K562 (cell line): ENCODE data around the gene FAM89B.

Source experiments
- GTF2F1 ChIP-seq: IDR thresholded peaks from 2 replicates; pipeline ENCODE4 v1.6.1; 2011; ENCODE audit warnings: low read depth, low read length, improper control_type of control experiment
- HDGF ChIP-seq: fragments of 450-650 bp; IDR thresholded peaks from 2 replicates; pipeline ENCODE4 v1.6.1; 2016
- MEF2D ChIP-seq: conservative IDR thresholded peaks from 2 replicates; pipeline ENCODE4 v1.6.1; 2016; ENCODE audit warnings: low read depth, missing genetic modification characterization, missing compliant biosample characterization
- TARDBP ChIP-seq: fragments of 450-650 bp; IDR thresholded peaks from 2 replicates; pipeline ENCODE4 v1.6.1; 2016
- THRA ChIP-seq: fragments of 450-650 bp; IDR thresholded peaks from 2 replicates; pipeline ENCODE4 v1.6.1; 2017; ENCODE audit warnings: mild to moderate bottlenecking, moderate library complexity
- ZBTB49 ChIP-seq: sonication (generic); formaldehyde crosslinking; IDR thresholded peaks from 2 replicates; pipeline ENCODE4 v1.8.0; 2022; ENCODE audit warnings: missing genetic modification reagents, mild to moderate bottlenecking, borderline replicate concordance
- ZC3H11A ChIP-seq: IDR thresholded peaks from 2 replicates; pipeline ENCODE4 v1.6.1; 2012; ENCODE audit warnings: low read depth, low read length, improper control_type of control experiment
- TF ChIP-seq, protein P1 (sequence below), 3 experiments: IDR thresholded peaks in 2 of 3; conservative IDR thresholded peaks in 1 of 3; 2 replicates each; pipeline ENCODE4 v1.5.1; 2011 to 2012; ENCODE audit warnings: low read length in 3 of 3, mild to moderate bottlenecking in 3 of 3, control low read depth in 2 of 3, improper control_type of control experiment in 1 of 3, inconsistent platforms in 1 of 3, low read depth in 1 of 3, mixed read lengths in 1 of 3, moderate library complexity in 1 of 3; ENCODE audit not compliant: insufficient read depth in 2 of 3
- TF ChIP-seq, protein P2 (sequence below): IDR thresholded peaks from 2 replicates; pipeline ENCODE4 v1.6.1; 2011; ENCODE audit not compliant: insufficient read length; ENCODE audit errors: extremely low read depth

- TF ChIP-seq GTF2F1, result no peak
- no peak for TF ChIP-seq ZC3H11A
- TF ChIP-seq, protein P1, sequence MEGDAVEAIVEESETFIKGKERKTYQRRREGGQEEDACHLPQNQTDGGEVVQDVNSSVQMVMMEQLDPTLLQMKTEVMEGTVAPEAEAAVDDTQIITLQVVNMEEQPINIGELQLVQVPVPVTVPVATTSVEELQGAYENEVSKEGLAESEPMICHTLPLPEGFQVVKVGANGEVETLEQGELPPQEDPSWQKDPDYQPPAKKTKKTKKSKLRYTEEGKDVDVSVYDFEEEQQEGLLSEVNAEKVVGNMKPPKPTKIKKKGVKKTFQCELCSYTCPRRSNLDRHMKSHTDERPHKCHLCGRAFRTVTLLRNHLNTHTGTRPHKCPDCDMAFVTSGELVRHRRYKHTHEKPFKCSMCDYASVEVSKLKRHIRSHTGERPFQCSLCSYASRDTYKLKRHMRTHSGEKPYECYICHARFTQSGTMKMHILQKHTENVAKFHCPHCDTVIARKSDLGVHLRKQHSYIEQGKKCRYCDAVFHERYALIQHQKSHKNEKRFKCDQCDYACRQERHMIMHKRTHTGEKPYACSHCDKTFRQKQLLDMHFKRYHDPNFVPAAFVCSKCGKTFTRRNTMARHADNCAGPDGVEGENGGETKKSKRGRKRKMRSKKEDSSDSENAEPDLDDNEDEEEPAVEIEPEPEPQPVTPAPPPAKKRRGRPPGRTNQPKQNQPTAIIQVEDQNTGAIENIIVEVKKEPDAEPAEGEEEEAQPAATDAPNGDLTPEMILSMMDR (IDR thresholded peaks at IDR 0.05 in 2 of 3, conservative IDR thresholded peaks at IDR 0.05 in 1 of 3; ENCODE audit: insufficient read depth in 2 of 3, low read depth in 1 of 3, low read length in 3 of 3), result no peak
- no peak for TF ChIP-seq THRA
- TF ChIP-seq MEF2D (tag), result no peak
- no peak for TF ChIP-seq ZBTB49 (CRISPR knock-in tag)
- TF ChIP-seq HDGF, result no peak
- TF ChIP-seq TARDBP, result no peak
- TF ChIP-seq, protein P2, sequence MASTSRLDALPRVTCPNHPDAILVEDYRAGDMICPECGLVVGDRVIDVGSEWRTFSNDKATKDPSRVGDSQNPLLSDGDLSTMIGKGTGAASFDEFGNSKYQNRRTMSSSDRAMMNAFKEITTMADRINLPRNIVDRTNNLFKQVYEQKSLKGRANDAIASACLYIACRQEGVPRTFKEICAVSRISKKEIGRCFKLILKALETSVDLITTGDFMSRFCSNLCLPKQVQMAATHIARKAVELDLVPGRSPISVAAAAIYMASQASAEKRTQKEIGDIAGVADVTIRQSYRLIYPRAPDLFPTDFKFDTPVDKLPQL, result no peak
Observed at GRCh38 chr11:65613091-65613928, 41.0 kb downstream of the FAM89B start.
